Right hindlimb (tissue), 1 donor: Measurements from ENCODE around the gene TMEM174.
"Not testable (repeated sequence)": the region's sequence is repeated elsewhere in the genome, so short reads cannot be mapped to it uniquely, and the experiment has no call there.

Experiments used
- DNase-seq: peaks from one replicate; pipeline ENCODE4 v3.0.0-alpha.2; 2018

TMEM174 gene

DNA sequence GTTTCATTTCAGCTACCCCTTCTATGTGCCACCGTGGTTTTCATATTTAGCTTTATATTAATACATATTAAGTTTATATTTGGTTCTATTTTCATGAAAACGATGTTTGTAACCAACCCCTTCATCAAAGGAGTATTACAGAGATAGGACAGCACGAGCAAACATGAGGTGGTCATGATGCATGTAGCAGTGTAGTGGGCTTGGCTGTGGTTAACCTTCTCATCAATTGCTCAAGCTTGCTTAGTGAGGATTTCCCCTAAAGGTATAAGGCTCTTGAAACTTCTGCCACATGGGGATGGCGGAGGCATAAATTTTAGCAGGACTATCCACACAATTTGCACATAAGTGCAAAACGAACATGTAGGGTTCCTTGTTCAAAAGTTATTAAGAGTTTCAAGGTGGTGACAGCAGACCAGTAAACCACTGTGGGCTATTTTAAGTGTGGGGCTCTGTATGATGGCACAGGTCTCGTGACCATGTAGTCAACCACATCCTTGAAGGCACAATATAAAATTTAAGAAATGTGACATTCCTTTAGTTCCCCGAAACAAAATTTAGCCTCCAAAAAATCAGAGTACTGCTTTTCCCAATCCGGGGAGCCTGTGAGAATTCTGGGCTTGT, 24.8 kb downstream of the TMEM174 start:
- DNase-seq = no peak

DNA sequence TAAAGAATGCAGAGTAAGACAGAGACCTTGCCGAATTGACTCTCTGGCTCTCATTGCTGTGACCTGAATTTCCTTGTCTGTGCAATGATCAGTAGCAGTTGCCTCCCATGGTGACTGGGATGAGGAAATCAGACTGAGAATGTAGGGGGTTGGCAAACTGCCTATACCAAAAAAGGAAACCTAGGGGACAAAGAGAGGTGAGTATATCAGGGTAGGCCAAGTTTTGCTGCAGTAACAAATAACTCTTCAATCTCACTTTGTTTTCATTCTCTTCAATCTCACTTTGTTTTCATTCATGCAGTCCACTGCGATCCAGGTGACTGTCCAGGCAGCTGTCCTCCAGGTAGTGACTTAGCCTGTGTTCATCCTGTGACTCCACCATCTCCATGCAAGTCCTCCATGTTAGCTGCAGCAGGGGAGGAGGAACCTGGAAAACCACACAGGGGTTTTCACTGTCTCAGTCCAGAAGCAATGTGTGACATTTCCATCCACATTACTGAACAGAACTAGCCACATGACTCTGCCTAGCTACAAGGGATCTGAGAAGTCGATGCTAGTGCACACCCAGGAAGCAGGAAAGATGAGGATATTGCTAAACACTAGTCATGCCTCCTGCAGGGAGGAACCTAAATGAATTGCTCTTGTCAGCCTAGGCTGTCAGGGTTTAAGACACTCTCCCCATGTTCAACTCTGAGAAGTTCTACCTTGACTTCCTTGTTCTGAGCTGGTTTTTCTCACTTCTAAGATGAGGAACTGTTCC, 26.0 kb downstream of the TMEM174 start:
- no peak for DNase-seq

DNA sequence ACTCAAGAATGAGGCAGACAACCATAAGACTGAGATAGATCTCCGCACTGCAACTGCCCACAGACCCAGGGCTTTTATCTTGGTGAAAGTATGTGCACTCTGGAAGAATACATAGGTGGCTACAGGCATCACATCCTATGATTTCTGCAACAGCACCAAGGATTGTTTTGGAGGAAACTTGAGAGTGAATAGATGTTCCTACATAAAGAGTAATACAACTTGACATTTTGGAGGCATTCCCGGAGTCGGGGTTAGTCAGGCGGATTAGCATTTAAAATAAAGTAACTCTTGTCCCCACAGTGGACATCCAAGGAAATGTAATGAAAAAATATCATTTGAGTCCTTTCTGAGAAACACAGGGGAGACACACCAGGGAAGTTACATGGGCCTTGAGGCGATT, 26.7 kb downstream of the TMEM174 start:
- DNase-seq = no peak

DNA sequence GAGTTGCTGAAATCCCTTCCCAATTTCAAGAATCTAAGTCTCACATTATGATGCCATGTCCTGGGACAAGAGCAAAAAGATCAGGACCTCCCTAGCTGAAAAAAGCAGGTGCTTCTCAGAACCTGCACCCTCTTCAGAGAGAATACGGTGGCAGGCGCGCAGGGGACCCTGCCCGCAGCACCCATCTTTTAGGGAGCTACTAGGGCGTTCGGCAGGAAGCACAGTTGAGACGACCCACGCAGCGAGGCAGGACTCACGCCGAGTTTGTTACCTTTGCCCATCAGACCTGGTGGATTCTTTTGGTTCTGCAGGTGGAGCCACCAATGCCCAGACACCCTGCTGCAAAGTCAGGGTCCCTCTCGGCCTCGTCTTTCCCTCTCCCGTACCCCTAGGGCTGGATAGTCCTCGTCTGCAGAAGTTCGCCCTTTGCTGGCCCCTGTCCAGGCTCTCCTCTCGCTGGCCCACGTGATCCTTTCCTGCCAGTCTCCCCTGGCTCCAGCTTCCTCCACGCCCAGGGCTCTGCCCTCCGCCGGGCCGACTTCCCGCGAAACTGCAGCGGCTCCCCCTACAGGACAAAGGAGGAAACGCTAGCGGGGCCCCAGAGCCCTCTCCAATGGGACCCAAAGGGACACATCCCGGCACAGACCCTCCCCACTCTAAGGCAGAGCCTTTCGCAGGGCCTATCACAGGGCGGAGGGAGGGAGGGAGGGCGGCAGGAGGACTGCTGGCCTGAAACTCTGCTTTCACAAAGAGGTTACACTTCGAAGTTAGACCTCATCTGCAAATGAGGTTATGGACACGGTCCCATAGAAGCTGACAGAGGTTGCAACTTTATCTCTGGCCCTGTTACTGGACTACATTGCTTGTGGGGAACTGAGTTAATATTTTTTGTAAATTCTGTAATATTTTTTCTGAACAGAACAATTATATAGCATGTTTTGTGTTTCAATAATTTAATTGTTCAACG, 28.8 kb downstream of the TMEM174 start:
- DNase-seq = peak; percentile 61

DNA sequence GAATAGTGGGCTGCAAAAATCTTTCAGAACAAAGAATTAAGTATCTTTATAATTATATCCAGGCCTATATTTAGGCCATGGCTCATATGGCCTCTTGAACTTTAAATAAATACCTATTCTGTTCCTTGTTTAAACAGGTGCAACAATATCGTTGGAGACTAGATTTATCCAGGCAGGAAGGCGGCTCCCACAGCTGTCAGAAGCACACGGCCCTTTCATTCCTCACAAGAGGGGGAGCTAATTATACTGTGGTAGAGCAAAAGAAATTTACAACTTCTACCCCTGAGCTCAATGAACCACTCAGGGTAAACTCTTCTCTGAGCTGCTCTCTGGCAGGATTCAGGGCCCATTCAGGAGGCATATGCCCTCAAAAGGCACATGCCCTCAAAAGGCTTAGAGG, 31.3 kb downstream of the TMEM174 start:
- DNase-seq = no peak

DNA sequence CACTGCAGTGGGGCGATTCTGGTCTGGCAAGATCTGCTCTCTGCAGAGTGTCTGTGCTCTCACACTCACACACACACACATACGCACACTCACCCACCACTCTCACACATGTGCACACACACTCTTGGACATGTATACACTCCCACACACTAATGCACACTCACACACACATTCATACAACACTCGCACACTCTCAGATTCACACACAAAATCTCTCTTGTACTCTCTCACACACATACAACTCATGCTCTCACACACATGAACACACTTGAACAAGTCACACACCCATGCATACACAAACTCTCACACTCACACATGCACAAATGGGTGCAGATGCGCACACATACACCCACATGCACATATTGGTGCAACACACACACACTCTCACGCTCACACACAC, 31.7 kb downstream of the TMEM174 start:
- DNase-seq = no peak

DNA sequence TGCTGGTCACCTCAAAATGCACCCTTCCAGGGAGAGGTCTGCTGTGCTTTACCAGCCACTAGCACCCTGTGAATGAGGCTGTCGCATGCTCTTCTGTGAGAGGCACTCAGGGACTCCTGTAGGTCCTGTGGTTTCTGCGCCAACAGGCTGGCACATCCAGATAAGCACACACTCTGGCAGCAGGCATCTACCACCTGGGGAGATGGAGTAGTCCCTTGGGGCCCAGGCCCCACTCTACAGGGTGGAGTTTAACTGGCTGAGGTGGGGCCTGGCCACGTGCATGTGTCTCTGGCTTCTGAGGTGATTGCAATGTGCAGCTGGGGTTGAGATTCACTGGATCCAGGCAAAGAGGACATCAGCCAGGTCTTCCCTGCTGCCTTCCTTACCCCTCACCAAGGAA, 32.3 kb downstream of the TMEM174 start:
- no peak for DNase-seq

DNA sequence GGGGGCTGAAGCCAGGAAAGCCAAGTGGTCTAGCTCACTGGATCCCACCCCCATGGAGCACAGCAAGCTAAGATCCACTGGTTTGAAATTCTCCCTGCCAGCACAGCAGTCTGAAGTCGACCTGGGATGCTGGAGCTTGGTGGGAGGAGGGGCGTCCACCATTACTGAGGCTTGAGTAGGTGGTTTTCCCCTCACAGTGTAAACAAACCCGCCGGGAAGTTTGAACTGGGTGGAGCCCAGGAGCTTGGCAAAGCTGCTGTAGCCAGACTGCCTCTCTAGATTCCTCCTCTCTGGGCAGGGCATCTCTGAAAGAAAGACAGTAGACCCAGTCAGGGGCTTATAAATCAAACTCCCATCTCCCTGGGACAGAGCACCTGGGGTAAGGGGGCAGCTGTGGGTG, 34.2 kb downstream of the TMEM174 start:
- DNase-seq = not testable (repeated sequence)

DNA sequence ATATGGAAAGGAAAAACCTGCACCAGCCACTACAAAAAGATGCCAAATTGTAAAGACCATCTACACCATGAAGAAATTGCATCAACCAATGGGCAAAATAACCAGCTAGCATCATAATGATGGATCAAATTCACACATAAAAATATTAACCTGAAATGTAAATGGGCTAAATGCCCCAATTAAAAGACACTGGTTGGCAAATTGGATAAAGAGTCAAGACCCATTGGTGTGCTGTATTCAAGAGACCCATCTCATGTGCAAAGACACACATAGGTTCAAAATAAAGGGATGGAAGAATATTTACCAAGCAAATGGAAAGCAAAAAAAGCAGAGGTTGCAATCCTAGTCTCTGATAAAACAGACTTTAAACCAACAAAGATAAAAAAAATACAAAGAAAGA, 36.1 kb downstream of the TMEM174 start:
- DNase-seq = not testable (repeated sequence)

DNA sequence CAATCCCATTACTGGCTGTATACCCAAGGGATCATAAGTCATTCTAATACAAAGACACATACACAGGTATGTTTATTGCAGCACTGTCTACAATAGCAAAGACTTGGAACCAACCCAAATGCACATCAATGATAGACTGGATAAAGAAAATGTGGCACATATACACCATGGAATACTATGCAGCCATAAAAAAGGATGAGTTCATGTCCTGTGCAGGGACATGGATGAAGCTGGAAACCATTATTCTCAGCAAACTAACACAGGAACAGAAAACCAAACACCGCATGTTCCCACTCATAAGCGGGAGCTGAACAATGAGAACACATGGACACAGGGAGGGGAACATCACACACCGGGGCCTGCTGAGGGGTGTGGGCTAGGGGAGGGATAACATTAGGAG, 39.7 kb downstream of the TMEM174 start:
- not testable (repeated sequence) for DNase-seq

DNA sequence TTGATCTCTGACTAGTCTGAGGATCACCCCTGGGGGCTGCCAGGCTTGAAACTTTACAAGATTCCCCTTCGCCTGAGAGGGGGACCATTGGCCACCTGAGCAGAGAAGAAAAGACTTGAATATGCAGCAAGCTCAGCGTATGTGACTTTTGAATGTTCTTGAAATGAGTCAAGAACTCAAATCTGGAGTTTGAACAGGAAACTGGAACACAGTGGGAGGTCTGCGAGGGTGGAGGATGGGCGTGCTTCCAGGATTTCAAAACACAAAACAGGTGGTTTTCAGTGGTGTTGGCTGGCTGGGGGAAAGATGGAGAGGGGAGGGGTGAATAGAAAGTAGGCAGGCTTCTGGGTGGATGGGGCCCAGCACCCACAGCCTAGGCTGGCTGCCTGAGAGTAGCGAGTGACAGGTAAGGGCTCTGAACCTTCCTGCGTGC, 40.6 kb downstream of the TMEM174 start:
- peak; percentile 12 for DNase-seq

DNA sequence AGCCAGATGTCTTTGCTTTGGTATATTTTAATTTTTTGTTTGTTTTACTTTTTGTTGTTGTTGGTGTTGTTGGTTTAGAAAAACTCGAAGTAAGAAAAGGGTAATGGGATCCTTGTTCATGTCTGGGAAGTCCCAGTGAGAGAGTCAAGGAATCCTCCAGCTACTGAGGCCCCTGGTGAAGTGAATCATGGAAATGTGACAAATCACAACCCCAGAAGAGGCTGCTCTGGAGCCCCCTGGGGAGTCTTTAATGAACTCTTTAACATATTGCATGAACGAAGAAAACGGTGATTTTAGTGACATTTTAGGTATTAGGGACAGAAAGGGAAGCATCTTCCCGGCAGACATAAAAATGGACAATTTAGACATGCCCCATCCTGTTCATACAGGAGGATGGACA, 41.3 kb downstream of the TMEM174 start:
- DNase-seq = no peak

DNA sequence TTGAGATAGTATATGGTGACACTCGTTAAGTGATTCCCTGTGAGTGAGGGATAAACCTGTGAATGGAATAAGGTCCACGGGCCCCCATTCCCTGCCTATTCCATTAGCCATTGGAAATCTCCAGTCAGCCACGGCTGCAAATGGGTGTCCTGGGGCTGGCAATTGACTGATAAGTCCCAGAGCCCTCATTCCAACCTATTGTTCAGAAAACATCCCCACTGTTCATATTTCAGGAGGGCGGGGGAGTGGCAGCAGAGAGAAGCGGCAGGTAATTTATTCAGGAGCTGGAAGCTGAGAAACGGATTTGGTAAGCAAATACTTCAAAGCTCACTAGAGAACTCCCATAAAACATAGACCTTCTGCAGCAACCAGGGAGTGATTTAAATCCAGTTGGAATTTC, 42.0 kb downstream of the TMEM174 start:
- no peak for DNase-seq

DNA sequence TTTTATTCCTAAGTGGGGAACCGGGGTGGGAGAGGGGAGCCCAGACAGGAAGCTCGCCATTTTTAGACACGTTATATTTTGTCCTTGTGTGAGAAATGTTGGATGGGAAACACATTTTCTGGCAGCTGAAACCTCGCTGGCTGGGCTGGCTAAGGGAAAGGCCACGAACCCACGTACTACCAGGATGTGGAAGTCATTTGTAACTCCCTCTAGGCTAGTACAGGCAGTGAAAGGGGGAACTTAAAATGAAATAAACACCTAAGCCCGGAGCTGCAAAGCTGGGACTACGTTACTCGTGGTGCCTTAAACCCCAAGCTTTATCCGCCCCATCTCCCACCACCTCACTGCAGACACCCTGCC, 42.5 kb downstream of the TMEM174 start:
- DNase-seq = peak; percentile 51

DNA sequence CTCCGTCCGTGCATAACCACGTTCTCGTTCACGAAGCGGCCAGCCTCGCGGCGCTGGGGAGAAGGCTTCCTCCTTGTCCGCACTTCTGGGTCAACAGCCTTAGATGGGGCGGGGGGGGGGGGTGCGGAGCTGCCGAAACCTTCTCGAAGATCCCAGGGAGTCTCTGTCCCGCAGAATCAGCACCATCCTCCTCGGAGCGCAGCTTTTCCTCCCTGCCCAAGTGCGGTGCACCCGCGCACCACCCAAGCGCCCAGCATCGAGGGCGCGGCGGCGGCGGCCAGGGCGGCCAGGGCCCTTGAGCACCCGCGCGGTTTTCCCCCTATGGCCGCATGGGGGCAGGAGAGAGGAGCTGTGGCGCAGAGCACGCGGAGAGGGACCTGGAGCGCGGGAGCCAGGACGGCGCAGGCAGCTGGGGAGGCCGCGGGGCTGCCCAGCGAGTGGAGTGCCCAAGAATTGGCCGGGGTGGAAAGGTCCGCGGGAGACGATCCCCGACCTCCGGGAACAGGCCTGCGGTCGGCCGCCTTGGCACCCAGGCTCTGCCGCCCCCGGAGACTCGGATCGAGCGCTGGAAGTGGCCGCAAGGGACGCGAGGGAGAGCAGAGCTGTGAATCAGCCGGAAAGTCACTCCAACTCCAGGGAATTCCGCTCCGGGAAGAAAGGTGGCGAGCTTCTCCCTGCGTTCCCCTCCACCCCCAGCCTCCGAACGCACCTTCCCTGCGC, 43.1 kb downstream of the TMEM174 start:
- DNase-seq = peak; percentile 78

DNA sequence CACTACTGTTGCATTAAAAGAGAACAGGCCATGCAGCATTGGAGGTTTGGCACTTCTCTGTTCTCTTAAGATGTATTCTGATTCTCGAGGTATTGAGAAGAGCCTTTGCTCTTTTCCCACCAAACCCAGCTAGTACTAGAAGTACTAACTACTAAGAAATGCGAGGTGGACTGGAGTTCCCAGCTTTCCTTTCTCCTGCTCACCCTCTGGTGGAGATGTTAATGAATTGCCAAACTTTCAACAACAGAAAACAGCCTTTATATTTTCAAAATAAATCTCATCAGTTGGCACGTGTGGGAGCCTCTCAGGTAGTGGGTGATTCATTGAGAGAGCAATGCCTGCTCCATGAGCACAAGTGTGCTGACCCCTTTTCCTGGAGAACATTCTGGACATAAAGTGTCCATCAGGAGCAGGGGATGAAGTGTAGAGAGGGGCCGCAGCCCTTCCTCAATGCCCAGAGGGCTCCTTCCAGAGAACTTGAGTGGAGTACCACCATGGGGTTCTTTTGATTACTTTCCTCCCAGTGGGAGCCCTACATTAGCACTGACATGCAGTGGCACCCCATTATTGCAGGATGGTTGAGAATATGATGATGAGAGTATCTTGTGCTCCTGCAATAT, 45.7 kb downstream of the TMEM174 start:
- DNase-seq = no peak

DNA sequence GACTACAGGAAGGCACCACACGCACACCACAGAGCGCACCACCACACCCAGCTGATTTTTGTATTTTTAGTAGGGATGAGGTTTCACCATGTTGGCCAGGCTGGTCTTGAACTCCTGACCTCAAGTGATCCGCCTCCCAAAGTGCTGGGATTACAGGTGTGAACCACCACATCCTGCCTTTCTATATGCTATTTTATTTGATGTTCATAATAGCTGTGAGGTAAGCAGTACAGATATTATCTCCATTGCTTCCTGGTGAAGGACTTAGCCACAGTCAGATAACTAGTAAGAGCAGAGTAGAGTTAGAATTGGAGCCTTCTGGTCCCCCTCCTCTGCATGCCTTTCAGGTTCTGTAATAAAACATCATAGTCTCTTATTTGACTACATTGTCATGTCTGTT, 46.3 kb downstream of the TMEM174 start:
- not testable (repeated sequence) for DNase-seq

DNA sequence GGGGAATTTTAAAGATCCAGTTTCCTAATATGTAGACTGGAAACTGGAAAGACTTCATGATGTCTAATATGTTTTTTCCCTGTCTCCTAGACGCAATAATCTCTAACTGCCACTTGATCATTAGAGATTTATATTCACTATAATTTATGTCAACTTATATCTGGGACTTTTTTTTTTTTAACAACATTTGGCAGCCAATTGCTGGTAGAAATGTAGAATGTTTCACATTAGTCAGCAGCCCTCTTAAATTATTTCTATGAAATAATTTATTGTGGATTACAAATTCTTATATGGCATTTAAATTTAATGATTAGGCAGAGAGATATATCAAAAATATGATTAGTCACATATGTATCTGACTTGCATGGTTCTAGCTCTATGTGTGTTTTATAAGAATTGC, 48.2 kb downstream of the TMEM174 start:
- no peak for DNase-seq

DNA sequence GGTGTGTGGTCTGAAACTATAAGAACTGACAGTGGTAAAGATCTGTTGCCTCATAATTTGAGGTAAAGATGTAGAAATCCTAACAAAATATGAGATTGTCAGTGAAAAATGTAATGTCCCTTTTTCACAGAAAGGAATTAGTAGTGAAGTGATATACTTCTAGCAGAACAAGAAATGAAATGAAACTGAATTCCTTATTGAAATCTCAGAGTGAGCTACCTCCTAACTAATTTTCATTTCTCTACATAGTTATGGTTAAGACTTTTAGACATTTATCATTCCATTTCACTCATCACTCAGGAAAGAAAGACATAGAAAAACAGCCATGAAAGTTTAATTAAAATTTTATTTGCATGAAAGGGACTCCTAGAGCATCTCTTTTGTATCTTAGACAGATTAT, 48.7 kb downstream of the TMEM174 start:
- DNase-seq = no peak

DNA sequence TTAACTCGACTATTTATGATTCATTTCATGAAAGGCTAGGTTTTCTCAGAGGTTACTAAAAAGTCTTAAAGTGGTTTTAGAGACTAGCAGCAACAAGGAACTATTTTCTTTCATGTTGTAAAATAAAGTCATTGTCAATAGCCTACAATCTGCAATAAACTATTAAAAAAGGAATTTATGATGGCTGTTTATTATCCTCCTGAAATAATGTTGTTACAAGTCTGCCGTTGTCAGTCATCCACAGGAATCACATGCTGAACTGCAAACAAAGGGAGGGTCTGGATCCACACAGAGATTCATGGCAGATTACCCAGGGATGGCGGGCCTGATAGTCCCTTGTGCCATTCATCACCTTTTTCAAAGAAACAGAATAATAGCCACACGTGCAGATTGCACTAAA, 49.2 kb downstream of the TMEM174 start:
- DNase-seq = no peak
